NCI-H2081 (cell line): Measurements from ENCODE around the gene SFXN5.
"Not testable (repeated sequence)": the region's sequence is repeated elsewhere in the genome, so short reads cannot be mapped to it uniquely, and the experiment has no call there.

ENCODE experiments used
- DNase-seq, 2 experiments: peaks; one replicate each; lab custom pipeline; 2025; lab: John Stamatoyannopoulos, UW

SFXN5 gene

DNA sequence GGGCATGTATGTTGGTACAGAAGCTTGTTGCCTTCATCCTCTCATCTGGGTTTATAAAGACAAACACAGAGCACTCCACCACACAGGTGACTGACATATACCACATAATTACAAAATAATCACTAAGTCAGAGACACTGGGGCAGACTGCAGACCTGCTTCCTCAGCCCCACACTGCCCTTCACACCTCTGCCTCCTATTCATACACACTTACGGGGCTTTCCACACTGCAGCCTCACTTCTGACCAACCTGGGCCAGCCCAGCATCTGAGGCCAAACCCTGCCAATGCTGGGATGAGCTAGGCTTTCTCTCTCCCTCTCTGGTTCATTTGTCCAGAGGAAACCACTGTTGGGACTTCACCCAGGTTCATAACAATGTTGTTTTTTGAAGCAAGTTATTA, 149.7 kb downstream of the SFXN5 start:
- no peak for DNase-seq

- no peak for DNase-seq
These were observed 150.2 kb downstream of the SFXN5 start for GRCh38 chr2:72921088-72921851.

GRCh38 chr2:72920318-72921087, 151.0 kb downstream of the SFXN5 start:
- DNase-seq = no peak

- no peak for DNase-seq
These were observed 151.8 kb downstream of the SFXN5 start for GRCh38 chr2:72919414-72920317.

- peak in 1 of 2 experiments; percentile 15 for DNase-seq
These were observed 153.5 kb downstream of the SFXN5 start for GRCh38 chr2:72917877-72918553.

- peak; percentile 73 to 74 for DNase-seq
These were observed 154.2 kb downstream of the SFXN5 start, which contains the start of gene EMX1 for GRCh38 chr2:72917138-72917876. Gene EMX1 (plus strand): TSS chr2:72917519. CDS start chr2:72917853, 334 bp downstream.

DNA sequence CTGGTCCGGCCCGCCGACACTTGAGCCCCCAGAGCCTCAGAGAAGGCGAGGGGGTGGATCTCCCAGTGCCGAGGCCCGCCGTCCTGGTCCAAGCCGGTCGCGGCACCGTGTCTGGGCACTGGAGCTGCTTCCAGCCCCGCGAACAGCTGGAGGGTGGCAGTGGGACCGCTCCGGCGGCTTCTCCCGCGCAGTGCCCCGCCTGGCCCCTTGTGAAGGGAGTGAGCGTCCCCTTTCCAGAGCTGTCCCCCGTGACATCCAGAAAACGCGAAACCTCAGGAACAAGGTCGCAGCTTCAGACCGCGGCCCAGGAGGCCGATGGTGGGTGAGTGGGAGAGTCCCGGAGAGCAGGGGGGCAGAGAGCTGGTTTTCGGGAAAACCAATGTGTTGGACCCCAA, 154.8 kb downstream of the SFXN5 start:
- DNase-seq = peak in 1 of 2 experiments; percentile 29

DNA sequence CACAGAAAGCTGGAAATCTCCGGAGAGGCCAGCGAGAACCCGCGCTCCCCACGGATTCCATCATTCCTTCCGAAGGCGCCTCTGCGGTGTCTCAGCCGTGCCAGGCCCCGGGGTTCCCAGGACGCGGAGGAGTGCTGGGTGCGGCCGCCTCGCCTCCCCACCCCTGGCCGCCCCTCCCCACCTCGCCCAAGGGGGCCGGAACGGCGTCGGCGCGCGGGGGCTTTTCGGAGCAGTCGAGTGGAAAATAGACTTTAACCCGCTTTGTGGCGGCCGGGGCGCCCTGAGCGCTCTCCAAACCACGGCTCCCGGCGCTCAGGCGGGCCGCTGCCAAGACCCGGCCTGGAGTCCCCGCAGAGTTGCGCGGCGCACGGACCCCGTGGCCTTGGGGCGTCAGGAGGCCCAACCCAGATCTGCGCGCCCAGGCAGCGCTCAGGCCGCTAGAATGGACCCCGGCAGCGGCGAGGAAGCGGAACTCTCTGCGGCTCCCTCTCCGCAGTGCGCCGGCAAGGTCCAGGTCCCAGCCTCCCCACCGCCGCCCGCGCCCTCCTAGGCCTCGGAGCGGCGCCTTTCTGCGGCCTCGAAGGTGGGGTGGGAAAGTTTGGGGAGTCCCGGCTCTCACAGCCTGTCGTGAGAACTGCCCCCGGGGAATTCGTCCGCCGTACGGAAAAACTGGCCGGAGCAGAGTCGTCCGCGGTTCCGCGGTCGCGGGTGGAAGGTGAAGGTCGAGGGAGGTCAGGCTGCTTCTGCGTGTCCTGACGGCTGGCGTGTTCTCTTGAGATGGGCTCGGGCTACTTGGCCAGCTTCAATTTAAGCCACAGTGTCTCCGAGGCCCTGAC, 155.4 kb downstream of the SFXN5 start:
- peak; percentile 23 to 67 for DNase-seq

DNA sequence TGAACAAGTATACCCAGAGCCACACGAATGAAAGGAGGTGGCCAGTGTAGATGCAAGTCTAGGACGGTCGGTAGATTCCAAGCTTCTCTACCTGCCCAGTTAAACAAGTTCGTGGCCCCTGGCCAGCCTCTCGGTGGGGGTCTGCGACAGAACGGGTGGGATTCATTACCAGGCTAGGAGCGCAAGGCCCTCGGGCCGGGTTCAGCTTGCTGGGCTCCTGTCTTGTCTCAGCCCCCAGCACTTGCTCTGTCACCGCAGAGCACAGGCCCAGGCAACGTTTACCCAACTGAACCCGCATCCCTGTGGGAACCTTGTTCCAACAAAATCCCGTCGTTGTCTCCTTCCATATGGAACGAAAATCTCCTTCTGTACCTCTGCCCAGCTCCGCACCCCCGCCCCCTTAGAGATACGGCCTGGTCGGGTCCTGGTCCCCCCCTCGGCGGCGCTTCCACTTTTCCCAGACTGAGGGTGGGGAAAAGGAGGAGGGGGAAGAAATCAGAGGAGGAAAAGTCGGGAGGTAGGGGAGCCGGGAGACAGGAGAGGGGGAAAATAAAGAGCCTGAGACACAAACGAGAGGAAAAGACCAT, 156.1 kb downstream of the SFXN5 start:
- DNase-seq = no peak

- no peak for DNase-seq
These were observed 156.8 kb downstream of the SFXN5 start for GRCh38 chr2:72914589-72915319.

GRCh38 chr2:72914206-72914559, 157.3 kb downstream of the SFXN5 start:
- DNase-seq = no peak

GRCh38 chr2:72913486-72914205, 157.9 kb downstream of the SFXN5 start:
- no peak for DNase-seq

- DNase-seq = no peak
These were observed 160.3 kb downstream of the SFXN5 start for GRCh38 chr2:72911256-72911655.

- DNase-seq = no peak
These were observed 162.8 kb downstream of the SFXN5 start for GRCh38 chr2:72908741-72909140.

DNA sequence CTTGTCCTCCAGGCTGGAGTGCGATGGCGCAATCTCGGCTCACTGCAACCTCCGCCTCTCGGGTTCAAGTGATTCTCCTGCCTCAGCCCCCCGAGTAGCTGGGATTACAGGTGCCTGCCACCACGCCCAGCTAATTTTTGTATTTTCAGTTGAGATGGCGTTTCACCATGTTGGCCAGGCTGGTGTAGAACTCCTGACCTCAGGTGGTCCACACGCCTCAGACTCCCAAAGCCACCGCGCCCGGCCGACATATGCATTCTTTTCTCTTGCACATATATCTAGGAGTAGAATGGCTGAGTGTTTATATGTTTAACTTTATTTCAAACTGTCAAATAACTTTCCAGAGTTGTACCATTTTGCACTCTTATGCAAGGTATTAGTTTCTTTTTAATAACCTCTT, 164.1 kb downstream of the SFXN5 start:
- DNase-seq = not testable (repeated sequence)

- no peak for DNase-seq
These were observed 170.1 kb downstream of the SFXN5 start for GRCh38 chr2:72901426-72901825.

DNA sequence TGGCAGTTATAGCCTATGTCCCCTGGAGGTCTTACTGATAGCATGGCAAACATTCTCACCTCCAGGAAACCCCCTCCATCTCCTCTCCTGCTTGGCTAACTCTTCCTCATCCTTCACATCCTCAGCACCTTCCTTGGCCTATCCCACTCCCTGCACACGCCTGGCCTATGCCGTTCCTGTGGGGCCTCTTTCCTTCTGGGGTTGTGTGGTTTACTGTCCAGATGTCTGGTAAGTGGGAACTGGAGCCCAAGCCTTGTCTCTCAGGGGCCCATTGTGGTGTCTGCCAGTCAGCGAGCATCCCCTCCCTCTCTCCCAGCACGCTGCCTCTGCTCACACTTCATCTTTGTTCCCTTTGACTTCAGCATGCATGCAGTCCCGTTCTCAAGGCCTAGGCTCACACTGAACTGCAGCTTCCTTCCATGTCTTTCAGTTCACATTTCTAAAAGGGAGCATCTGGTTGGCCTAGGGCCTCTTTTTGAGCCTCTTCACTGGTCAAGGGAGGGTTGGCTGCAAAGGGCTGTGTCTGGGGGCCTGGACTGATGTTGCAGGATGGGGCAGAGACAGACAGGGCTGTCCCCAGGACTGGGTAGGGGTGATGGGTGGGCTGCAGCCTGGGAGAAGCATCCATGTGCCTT, 171.2 kb downstream of the SFXN5 start:
- no peak for DNase-seq

GRCh38 chr2:72898585-72898906, 173.0 kb downstream of the SFXN5 start:
- no peak for DNase-seq
